GM12878 (cell line): ENCODE data around the gene CDK16. TPM values are rescaled to one million over a fixed set of nuclear protein-coding genes. Genes with fewer than 3 reads are reported as not detected.

Experiments
- ATAC-seq: fragments of 200-7000 bp; cut with Tn5 transposase; 3 replicates; pipeline ENCODE4 v1.9.1; 2020; ENCODE audit warnings: mild to moderate bottlenecking, moderate library complexity
- BruUV-seq: library from RNA; stranded (reverse); fragments of 400-500 nt; replicated peaks from 2 replicates; lab custom pipeline; 2021; lab: Mats Ljungman, UMichigan
- CTCF ChIA-PET: fragments of 300-600 bp; sonication (Branson Sonifier 250); formaldehyde crosslinking; extraction: SDS; loops from one replicate; lab custom pipeline; 2021; ENCODE audit warnings: inconsistent platforms; lab: Yijun Ruan, JAX
- POLR2A ChIA-PET: fragments of 350-600 bp; formaldehyde crosslinking; extraction: SDS; loops from one replicate; lab custom pipeline; 2021; ENCODE audit warnings: inconsistent platforms; lab: Charles Lee
- RAD21 ChIA-PET: fragments of 300-600 bp; sonication (Branson Sonifier 250); formaldehyde crosslinking; loops from one replicate; lab custom pipeline; 2023; ENCODE audit warnings: antibody characterized with exemption; ENCODE audit not compliant: unreplicated experiment; lab: Charles Lee
- SMC1A ChIA-PET: fragments of 300-600 bp; sonication (Branson Sonifier 250); formaldehyde crosslinking; loops from one replicate; lab custom pipeline; 2023; ENCODE audit not compliant: unreplicated experiment, uncharacterized antibody; lab: Charles Lee
- DNase-seq: peaks from one replicate; pipeline ENCODE4 v3.0.0-alpha.2; 2011; ENCODE audit warnings: low read depth, low spot score
- FAIRE-seq: peaks from 3 replicates; lab custom pipeline; 2011; peaks lifted over from hg19 to GRCh38; lab: Jason Lieb, UNC
- H2AFZ ChIP-seq: 2 replicates; pipeline ENCODE4 v1.6.0; 2011; ENCODE audit warnings: low read depth, low read length, control low read depth; ENCODE audit not compliant: control insufficient read depth
- H3K27ac ChIP-seq: 2 replicates; pipeline ENCODE4 v1.5.1; 2011; ENCODE audit warnings: control low read depth; ENCODE audit not compliant: control insufficient read depth, insufficient read depth
- H3K27me3 ChIP-seq, 2 experiments: replicated peaks in 1 of 2; 2 replicates each; pipeline versions ENCODE4 v1.6.0 to v1.6.1; 2011; ENCODE audit warnings: low read length in 1 of 2; ENCODE audit not compliant: control insufficient read depth in 2 of 2, insufficient read depth in 2 of 2
- H3K36me3 ChIP-seq, 2 experiments: 2 replicates each; pipeline ENCODE4 v1.5.1; 2011; ENCODE audit warnings: low read length in 1 of 2; ENCODE audit not compliant: control insufficient read depth in 2 of 2, insufficient read depth in 2 of 2
- H3K4me1 ChIP-seq: 2 replicates; pipeline ENCODE4 v1.6.1; 2011; ENCODE audit warnings: mild to moderate bottlenecking, low read length, moderate library complexity, mixed read lengths; ENCODE audit not compliant: control insufficient read depth, insufficient read depth
- H3K4me2 ChIP-seq: 2 replicates; pipeline ENCODE4 v1.6.0; 2011; ENCODE audit warnings: control low read depth; ENCODE audit not compliant: control insufficient read depth, insufficient read depth
- H3K4me3 ChIP-seq: fragments of 200-600 bp; sonication (generic); 2 replicates; pipeline ENCODE4 v1.5.1; 2016
- H3K79me2 ChIP-seq: 2 replicates; pipeline ENCODE4 v1.6.0; 2011; ENCODE audit warnings: low read length; ENCODE audit not compliant: control insufficient read depth, insufficient read depth
- H3K9ac ChIP-seq: 2 replicates; pipeline ENCODE4 v1.8.0; 2011; ENCODE audit warnings: low read length, control low read depth, mixed read lengths; ENCODE audit not compliant: control insufficient read depth, insufficient read depth
- H3K9me3 ChIP-seq: replicated peaks from 3 replicates; pipeline ENCODE4 v1.5.1; 2011; ENCODE audit warnings: mild to moderate bottlenecking, low read length; ENCODE audit not compliant: control insufficient read depth, insufficient read depth
- H4K20me1 ChIP-seq: 2 replicates; pipeline ENCODE4 v1.6.0; 2011; ENCODE audit not compliant: control insufficient read depth, insufficient read depth
- FOXM1 ChIP-seq: IDR thresholded peaks from 2 replicates; pipeline ENCODE4 v1.6.1; 2012; ENCODE audit warnings: low read depth, mild to moderate bottlenecking, inconsistent platforms, low read length, moderate library complexity
- MYC ChIP-seq: IDR thresholded peaks from 2 replicates; pipeline ENCODE4 v1.6.1; 2011; ENCODE audit warnings: mild to moderate bottlenecking, low read length, moderate library complexity, inconsistent platforms; ENCODE audit not compliant: insufficient read depth, insufficient replicate concordance, insufficient read length, severe bottlenecking
- RAD51 ChIP-seq: fragments of 450-650 bp; IDR thresholded peaks from 2 replicates; pipeline ENCODE4 v1.6.1; 2016; ENCODE audit warnings: moderate library complexity, mild to moderate bottlenecking, inconsistent platforms
- SMAD5 ChIP-seq: IDR thresholded peaks from 2 replicates; pipeline ENCODE4 v1.6.1; 2016; ENCODE audit warnings: antibody characterized with exemption, low read depth
- WGBS: methylation state at CpG from one replicate; pipeline ENCODE4 v1.1.6; 2016; ENCODE audit warnings: low lambda C conversion rate; ENCODE audit not compliant: insufficient replicate concordance, insufficient coverage; ENCODE audit errors: missing lambda C conversion rate; 5-methylcytosine and 5-hydroxymethylcytosine counted together
- in situ Hi-C: fragments of 300-500 bp; cut with MboI; formaldehyde crosslinking; loops from 9 replicates; pipeline ENCODE4 v1.14.3; 2018; ENCODE audit warnings: mixed read lengths
- intact Hi-C: fragments of 100-400 bp; cut with micrococcal nuclease; formaldehyde crosslinking; loops from one replicate; pipeline ENCODE4 v1.14.2; 2022; ENCODE audit not compliant: unreplicated experiment
- polyA plus RNA-seq, 11 experiments: library from polyadenylated mRNA; depleted of rRNA in 4 of 11; unstranded in 6 of 11; stranded (reverse) in 5 of 11; fragments of >200 nt; fragmentation: Nextera tagmentation in 4 of 11; fragmentation: Illumina TruSeq in 1 of 11; extraction: Ambion mirVana in 4 of 11; extraction: Trizol in 1 of 11; gene quantifications; 1 replicate in 1 of 11; 2 replicates in 10 of 11; pipeline versions ENCODE4 v1.2.1 to v1.2.3, GENCODE V29; 2011 to 2016; ENCODE audit warnings: inconsistent platforms in 2 of 11, missing spikeins in 2 of 11, low read depth in 1 of 11
- total RNA-seq, 4 experiments: library from RNA; depleted of rRNA in 3 of 4; stranded (reverse); fragments of >200 nt in 3 of 4; fragmentation: Illumina TruSeq in 1 of 4; extraction: Trizol in 1 of 4; gene quantifications; 2 replicates each; pipeline versions ENCODE4 v1.2.1 to v1.2.3, GENCODE V29; 2013 to 2021
- TF ChIP-seq, protein P1 (sequence below): IDR thresholded peaks from 2 replicates; pipeline ENCODE4 v1.6.1; 2011; ENCODE audit warnings: mild to moderate bottlenecking, low read depth, low read length, moderate library complexity; ENCODE audit not compliant: insufficient replicate concordance
- TF ChIP-seq, protein P2 (sequence below): IDR thresholded peaks from 2 replicates; pipeline ENCODE4 v1.6.1; 2011; ENCODE audit warnings: borderline replicate concordance, low read depth, mild to moderate bottlenecking, moderate library complexity, low read length; ENCODE audit not compliant: insufficient read depth, poor library complexity, severe bottlenecking

The CDK16 gene
- total and polyA plus RNA-seq, 10 of the 15 experiments (the other 5 are each of a cell fraction or from before 2014, with no cell fraction given), result 2.4 to 75.1 (median 48.2) TPM

DNA sequence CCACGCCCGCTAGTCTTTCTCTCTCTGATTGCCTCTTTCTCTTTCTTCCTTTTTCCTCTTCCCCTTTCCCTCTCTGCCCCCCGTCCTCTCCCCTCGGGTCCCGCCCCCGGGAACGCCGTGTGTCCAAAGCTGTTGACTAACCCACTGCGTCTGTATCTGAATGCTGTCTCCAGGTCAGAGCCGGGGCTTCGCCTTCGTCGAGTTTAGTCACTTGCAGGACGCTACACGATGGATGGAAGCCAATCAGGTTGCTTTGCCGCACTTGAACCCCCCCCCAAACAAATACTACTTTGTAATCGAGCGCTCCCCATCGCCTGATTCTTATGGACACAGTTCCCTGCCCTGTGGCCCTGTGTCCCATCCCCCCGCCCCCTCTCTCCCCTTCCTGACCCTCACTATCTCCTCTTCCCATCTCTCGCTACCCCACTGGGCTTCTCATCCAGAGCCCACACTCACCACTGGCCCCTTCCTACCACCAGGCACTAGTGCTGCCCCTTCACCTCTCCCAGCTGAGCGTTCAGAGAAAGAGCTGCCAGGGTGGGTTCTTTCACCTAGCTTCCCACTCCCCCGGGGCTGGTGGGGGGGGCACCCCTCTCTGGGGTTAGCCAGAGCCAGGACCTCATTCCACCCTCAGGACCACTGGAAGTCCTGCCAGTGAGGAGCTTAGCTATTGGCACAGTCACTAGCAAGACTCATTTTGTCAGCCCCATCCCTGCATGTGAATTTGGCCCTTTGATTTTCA, 43.5 kb upstream of the CDK16 start:
- RAD21 ChIA-PET, result no interaction called here
- ATAC-seq (no peak), FAIRE-seq (no peak), DNase-seq (no peak)
- Histone ChIP-seq H3K4me3 (no peak overlapping the region), H3K27ac (no peak overlapping the region), H3K79me2 (no peaks in the 10 kb centered on the region), H2AFZ (no peak overlapping the region), H3K4me1 (no peaks in the 10 kb centered on the region), H4K20me1 (no peaks in the 10 kb centered on the region), H3K9me3 (no peaks in the 10 kb centered on the region), H3K4me2 (no peak overlapping the region), H3K9ac (no peak overlapping the region), H3K36me3 (peaks cover 0 to 14% of the 10 kb centered on the region in 2 experiments; a peak in 2 of 4 replicates), H3K27me3 (no peaks in the 10 kb centered on the region)
- intact Hi-C loops (no loop called here), in situ Hi-C loops (no loop called here)
- CTCF ChIA-PET, result no interaction called here
- TF ChIP-seq, protein P1, sequence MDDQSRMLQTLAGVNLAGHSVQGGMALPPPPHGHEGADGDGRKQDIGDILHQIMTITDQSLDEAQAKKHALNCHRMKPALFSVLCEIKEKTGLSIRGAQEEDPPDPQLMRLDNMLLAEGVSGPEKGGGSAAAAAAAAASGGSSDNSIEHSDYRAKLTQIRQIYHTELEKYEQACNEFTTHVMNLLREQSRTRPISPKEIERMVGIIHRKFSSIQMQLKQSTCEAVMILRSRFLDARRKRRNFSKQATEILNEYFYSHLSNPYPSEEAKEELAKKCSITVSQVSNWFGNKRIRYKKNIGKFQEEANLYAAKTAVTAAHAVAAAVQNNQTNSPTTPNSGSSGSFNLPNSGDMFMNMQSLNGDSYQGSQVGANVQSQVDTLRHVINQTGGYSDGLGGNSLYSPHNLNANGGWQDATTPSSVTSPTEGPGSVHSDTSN, result no peak
- TF ChIP-seq SMAD5 (no peak), FOXM1 (no peak), MYC (no peak), RAD51 (no peak)
- TF ChIP-seq, protein P2, sequence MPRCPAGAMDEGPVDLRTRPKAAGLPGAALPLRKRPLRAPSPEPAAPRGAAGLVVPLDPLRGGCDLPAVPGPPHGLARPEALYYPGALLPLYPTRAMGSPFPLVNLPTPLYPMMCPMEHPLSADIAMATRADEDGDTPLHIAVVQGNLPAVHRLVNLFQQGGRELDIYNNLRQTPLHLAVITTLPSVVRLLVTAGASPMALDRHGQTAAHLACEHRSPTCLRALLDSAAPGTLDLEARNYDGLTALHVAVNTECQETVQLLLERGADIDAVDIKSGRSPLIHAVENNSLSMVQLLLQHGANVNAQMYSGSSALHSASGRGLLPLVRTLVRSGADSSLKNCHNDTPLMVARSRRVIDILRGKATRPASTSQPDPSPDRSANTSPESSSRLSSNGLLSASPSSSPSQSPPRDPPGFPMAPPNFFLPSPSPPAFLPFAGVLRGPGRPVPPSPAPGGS, result no peak
- BruUV-seq, result no TSS peak
- WGBS, result 62% methylated on average over 20 of the region's 23 CpGs
- SMC1A ChIA-PET, result no interaction called here
- POLR2A ChIA-PET, result interaction anchor here (0.6 kb wide), 1 partner anchor 371 kb away, joined by 6 read pairs; no protein-coding TSS in a partner anchor
